ENCODE measurements around the gene NDUFS4.

- TF ChIP-seq CTCF (conservative IDR thresholded peaks at IDR 0.05) (no peak), ZFX (IDR thresholded peaks at IDR 0.05) (no peak)
These were observed 9.0 kb downstream of the NDUFS4 start for GRCh38 chr5:53569453-53569852.
